NT2/D1 (cell line): ENCODE results near the gene RIC1.

ENCODE experiments used
- SUZ12 ChIP-seq: IDR thresholded peaks from 2 replicates; pipeline ENCODE4 v1.6.1; 2011; ENCODE audit not compliant: insufficient read length, insufficient read depth; ENCODE audit errors: extremely low read depth
- YY1 ChIP-seq: IDR thresholded peaks from 2 replicates; pipeline ENCODE4 v1.6.1; 2011; ENCODE audit not compliant: insufficient read length, insufficient read depth
- ZNF274 ChIP-seq: IDR thresholded peaks from 2 replicates; pipeline ENCODE4 v1.6.1; 2011; ENCODE audit warnings: mild to moderate bottlenecking, low read depth, low read length

DNA sequence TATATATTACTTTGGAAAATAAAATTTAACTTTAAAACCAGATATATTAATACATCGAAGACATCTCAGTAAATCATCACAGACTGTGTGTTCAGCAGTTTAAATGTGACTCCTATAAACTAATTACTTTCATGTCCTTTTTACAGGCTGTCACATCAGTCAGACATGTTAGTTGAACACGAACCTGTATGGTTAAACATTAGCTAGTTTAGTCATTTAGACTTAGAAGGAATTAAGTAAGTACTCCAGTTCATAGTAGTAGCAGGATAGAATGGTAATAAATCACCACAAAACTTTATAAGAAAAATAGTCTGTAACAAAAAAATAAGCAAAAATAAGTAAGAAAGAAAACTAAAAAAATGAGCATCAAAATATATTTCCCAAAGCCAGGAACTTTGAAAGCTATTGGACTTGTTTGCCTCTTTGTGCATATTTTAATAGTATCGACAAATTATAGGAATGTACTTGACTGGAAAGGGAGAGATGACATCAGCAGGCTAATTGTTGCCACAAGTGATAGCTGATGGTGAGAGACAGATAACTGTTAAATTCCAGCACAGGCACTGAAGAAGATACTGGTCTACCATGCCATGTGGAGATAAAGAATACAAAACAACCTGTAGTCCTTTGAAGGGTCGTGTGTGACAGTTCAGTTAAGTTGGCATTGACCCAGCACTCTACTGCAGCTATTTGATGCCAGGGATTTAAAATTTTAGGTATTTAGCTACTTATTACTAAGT, 83.9 kb downstream of the RIC1 start:
- no peak for TF ChIP-seq YY1
- TF ChIP-seq ZNF274, result no peak
- no peak for TF ChIP-seq SUZ12
